ENCODE measurements around the gene CCT4.
"Not testable (repeated sequence)": the region's sequence is repeated elsewhere in the genome, so short reads cannot be mapped to it uniquely, and the experiment has no call there.

CCT4 gene

GRCh38 chr2:61888267-61889055 lies at the start of gene CCT4:
Gene CCT4 (minus strand): TSS chr2:61888656. CDS start chr2:61888507, 149 bp downstream.
- in situ Hi-C loops (cut with MboI; ENCODE audit: low sequenced_read_pairs): no loop called here

GRCh38 chr2:61937886-61938285 lies 49.4 kb upstream of the CCT4 start:
- in situ Hi-C loops (cut with MboI; ENCODE audit: low sequenced_read_pairs): no loop called here

- in situ Hi-C loops (cut with MboI; ENCODE audit: low sequenced_read_pairs): no loop called here
Observed at GRCh38 chr2:61937098-61937497, 48.6 kb upstream of the CCT4 start.

- in situ Hi-C loops (cut with MboI; ENCODE audit: low sequenced_read_pairs): loop anchor here (10.0 kb wide), 1 partner anchor 486 kb away; no protein-coding TSS in a partner anchor
Observed at GRCh38 chr2:61928826-61929461, 40.5 kb upstream of the CCT4 start.

- in situ Hi-C loops (cut with MboI; ENCODE audit: low sequenced_read_pairs): loop anchor here (10.0 kb wide), 1 partner anchor 488 kb away; no protein-coding TSS in a partner anchor
Observed at GRCh38 chr2:61926531-61927477, 38.3 kb upstream of the CCT4 start.

- in situ Hi-C loops (cut with MboI; ENCODE audit: low sequenced_read_pairs): loop anchor here (10.0 kb wide), 1 partner anchor 490 kb away; no protein-coding TSS in a partner anchor
Observed at GRCh38 chr2:61924895-61925663, 36.6 kb upstream of the CCT4 start.

- in situ Hi-C loops (cut with MboI; ENCODE audit: low sequenced_read_pairs): loop anchor here (10.0 kb wide), 1 partner anchor 492 kb away; no protein-coding TSS in a partner anchor
Observed at GRCh38 chr2:61922714-61923113, 34.3 kb upstream of the CCT4 start.

- in situ Hi-C loops (cut with MboI; ENCODE audit: low sequenced_read_pairs): loop anchor here (10.0 kb wide), 1 partner anchor 494 kb away; no protein-coding TSS in a partner anchor
Observed at GRCh38 chr2:61920548-61920947, 32.1 kb upstream of the CCT4 start.

GRCh38 chr2:61914794-61915193 lies 26.3 kb upstream of the CCT4 start:
- in situ Hi-C loops (cut with MboI; ENCODE audit: low sequenced_read_pairs): not testable (repeated sequence)

GRCh38 chr2:61911510-61911909 lies 23.1 kb upstream of the CCT4 start:
- in situ Hi-C loops (cut with MboI; ENCODE audit: low sequenced_read_pairs): no loop called here

GRCh38 chr2:61910603-61911002 lies 22.1 kb upstream of the CCT4 start:
- in situ Hi-C loops (cut with MboI; ENCODE audit: low sequenced_read_pairs): no loop called here

GRCh38 chr2:61909116-61909515 lies 20.7 kb upstream of the CCT4 start:
- in situ Hi-C loops (cut with MboI; ENCODE audit: low sequenced_read_pairs): no loop called here

- in situ Hi-C loops (cut with MboI; ENCODE audit: low sequenced_read_pairs): no loop called here
Observed at GRCh38 chr2:61906186-61906470, 17.7 kb upstream of the CCT4 start.

- in situ Hi-C loops (cut with MboI; ENCODE audit: low sequenced_read_pairs): no loop called here
Observed at GRCh38 chr2:61905372-61906185, 17.1 kb upstream of the CCT4 start, which contains the start of gene COMMD1. Gene COMMD1 (plus strand): TSS chr2:61905674. CDS start chr2:61905679, 5 bp downstream.

- in situ Hi-C loops (cut with MboI; ENCODE audit: low sequenced_read_pairs): no loop called here
Observed at GRCh38 chr2:61900281-61900680, 11.8 kb upstream of the CCT4 start.

GRCh38 chr2:61898810-61899209 lies 10.4 kb upstream of the CCT4 start:
- in situ Hi-C loops (cut with MboI; ENCODE audit: low sequenced_read_pairs): no loop called here

GRCh38 chr2:61887717-61888266 lies 664 bp downstream of the CCT4 start:
- in situ Hi-C loops (cut with MboI; ENCODE audit: low sequenced_read_pairs): no loop called here

- in situ Hi-C loops (cut with MboI; ENCODE audit: low sequenced_read_pairs): no loop called here
Observed at GRCh38 chr2:61885896-61886603, 2.4 kb downstream of the CCT4 start.
